Measurements from ENCODE around the gene KRT73. TPM values are rescaled to one million over a fixed set of nuclear protein-coding genes. Genes with fewer than 3 reads are reported as not detected.

KRT73 gene
- total and polyA plus RNA-seq, 4 donors, result not detected

DNA sequence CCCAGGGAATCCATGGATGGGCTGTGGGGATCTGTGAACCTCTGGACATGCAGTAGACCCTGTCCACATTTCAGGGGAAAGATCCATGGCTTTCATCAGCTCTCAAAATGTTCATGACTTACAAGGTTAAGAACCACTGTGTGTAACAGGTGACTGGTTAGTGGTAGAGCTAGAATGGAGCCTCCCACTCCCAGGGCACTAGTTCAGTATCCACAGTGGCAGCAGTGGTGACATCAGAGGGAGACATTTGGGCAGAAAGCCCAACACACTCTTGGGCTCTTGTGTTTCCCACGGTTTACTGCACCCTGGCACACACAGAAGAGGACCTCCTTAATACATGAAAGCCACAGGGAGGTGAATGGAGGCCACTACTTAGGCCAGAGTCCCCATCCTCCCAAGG lies 53.8 kb downstream of the KRT73 start:
- no peaks in the 10 kb centered on the region for H3K27me3 ChIP-seq (ENCODE audit: control insufficient read depth in 4 of 4, insufficient read depth in 4 of 4, low read length in 3 of 4)
- H3K4me3 ChIP-seq (ENCODE audit: low read depth in 1 of 3, low read length in 3 of 3), result no peak overlapping the region
- no peak for DNase-seq (ENCODE audit: low spot score)
- no peak overlapping the region for H3K27ac ChIP-seq (ENCODE audit: low read depth in 1 of 2, low read length in 2 of 2)
- no peak overlapping the region for H3K9ac ChIP-seq (ENCODE audit: low read depth in 1 of 2, low read length in 2 of 2)
- TF ChIP-seq HNF4A (conservative IDR thresholded peaks at IDR 0.05) (no peak), GABPA (IDR thresholded peaks at IDR 0.05 in 1 of 2, conservative IDR thresholded peaks at IDR 0.05 in 1 of 2) (no peak), TAF1 (conservative IDR thresholded peaks at IDR 0.05) (no peak), RAD21 (IDR thresholded peaks at IDR 0.05) (no peak), EGR1 (IDR thresholded peaks at IDR 0.05; ENCODE audit: low read depth in 2 of 2) (no peak), SP1 (IDR thresholded peaks at IDR 0.05) (no peak), FOXA2 (IDR thresholded peaks at IDR 0.05) (no peak), JUND (IDR thresholded peaks at IDR 0.05) (no peak), RXRA (IDR thresholded peaks at IDR 0.05) (no peak), YY1 (IDR thresholded peaks at IDR 0.05) (no peak), FOXA1 (IDR thresholded peaks at IDR 0.05) (no peak), HNF4G (IDR thresholded peaks at IDR 0.05) (no peak), NR2F2 (IDR thresholded peaks at IDR 0.05) (no peak)
- TF ChIP-seq, protein P1, sequence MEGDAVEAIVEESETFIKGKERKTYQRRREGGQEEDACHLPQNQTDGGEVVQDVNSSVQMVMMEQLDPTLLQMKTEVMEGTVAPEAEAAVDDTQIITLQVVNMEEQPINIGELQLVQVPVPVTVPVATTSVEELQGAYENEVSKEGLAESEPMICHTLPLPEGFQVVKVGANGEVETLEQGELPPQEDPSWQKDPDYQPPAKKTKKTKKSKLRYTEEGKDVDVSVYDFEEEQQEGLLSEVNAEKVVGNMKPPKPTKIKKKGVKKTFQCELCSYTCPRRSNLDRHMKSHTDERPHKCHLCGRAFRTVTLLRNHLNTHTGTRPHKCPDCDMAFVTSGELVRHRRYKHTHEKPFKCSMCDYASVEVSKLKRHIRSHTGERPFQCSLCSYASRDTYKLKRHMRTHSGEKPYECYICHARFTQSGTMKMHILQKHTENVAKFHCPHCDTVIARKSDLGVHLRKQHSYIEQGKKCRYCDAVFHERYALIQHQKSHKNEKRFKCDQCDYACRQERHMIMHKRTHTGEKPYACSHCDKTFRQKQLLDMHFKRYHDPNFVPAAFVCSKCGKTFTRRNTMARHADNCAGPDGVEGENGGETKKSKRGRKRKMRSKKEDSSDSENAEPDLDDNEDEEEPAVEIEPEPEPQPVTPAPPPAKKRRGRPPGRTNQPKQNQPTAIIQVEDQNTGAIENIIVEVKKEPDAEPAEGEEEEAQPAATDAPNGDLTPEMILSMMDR (IDR thresholded peaks at IDR 0.05; ENCODE audit: low read depth, low read length, missing input control), result no peak
- TF ChIP-seq, protein P2, sequence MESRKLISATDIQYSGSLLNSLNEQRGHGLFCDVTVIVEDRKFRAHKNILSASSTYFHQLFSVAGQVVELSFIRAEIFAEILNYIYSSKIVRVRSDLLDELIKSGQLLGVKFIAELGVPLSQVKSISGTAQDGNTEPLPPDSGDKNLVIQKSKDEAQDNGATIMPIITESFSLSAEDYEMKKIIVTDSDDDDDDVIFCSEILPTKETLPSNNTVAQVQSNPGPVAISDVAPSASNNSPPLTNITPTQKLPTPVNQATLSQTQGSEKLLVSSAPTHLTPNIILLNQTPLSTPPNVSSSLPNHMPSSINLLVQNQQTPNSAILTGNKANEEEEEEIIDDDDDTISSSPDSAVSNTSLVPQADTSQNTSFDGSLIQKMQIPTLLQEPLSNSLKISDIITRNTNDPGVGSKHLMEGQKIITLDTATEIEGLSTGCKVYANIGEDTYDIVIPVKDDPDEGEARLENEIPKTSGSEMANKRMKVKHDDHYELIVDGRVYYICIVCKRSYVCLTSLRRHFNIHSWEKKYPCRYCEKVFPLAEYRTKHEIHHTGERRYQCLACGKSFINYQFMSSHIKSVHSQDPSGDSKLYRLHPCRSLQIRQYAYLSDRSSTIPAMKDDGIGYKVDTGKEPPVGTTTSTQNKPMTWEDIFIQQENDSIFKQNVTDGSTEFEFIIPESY (IDR thresholded peaks at IDR 0.05), result no peak
- TF ChIP-seq, protein P3, sequence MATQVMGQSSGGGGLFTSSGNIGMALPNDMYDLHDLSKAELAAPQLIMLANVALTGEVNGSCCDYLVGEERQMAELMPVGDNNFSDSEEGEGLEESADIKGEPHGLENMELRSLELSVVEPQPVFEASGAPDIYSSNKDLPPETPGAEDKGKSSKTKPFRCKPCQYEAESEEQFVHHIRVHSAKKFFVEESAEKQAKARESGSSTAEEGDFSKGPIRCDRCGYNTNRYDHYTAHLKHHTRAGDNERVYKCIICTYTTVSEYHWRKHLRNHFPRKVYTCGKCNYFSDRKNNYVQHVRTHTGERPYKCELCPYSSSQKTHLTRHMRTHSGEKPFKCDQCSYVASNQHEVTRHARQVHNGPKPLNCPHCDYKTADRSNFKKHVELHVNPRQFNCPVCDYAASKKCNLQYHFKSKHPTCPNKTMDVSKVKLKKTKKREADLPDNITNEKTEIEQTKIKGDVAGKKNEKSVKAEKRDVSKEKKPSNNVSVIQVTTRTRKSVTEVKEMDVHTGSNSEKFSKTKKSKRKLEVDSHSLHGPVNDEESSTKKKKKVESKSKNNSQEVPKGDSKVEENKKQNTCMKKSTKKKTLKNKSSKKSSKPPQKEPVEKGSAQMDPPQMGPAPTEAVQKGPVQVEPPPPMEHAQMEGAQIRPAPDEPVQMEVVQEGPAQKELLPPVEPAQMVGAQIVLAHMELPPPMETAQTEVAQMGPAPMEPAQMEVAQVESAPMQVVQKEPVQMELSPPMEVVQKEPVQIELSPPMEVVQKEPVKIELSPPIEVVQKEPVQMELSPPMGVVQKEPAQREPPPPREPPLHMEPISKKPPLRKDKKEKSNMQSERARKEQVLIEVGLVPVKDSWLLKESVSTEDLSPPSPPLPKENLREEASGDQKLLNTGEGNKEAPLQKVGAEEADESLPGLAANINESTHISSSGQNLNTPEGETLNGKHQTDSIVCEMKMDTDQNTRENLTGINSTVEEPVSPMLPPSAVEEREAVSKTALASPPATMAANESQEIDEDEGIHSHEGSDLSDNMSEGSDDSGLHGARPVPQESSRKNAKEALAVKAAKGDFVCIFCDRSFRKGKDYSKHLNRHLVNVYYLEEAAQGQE (IDR thresholded peaks at IDR 0.05), result no peak
- TF ChIP-seq, protein P4, sequence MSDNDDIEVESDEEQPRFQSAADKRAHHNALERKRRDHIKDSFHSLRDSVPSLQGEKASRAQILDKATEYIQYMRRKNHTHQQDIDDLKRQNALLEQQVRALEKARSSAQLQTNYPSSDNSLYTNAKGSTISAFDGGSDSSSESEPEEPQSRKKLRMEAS (IDR thresholded peaks at IDR 0.05), result no peak
- TF ChIP-seq, protein P5, sequence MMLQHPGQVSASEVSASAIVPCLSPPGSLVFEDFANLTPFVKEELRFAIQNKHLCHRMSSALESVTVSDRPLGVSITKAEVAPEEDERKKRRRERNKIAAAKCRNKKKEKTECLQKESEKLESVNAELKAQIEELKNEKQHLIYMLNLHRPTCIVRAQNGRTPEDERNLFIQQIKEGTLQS (IDR thresholded peaks at IDR 0.05), result no peak
- H3K4me1 ChIP-seq (ENCODE audit: control insufficient read depth in 4 of 4, insufficient read depth in 4 of 4, low read length in 3 of 4), result peaks cover 0 to 6% (median 0%) of the 10 kb centered on the region in 4 donors
- no peaks in the 10 kb centered on the region for H3K9me3 ChIP-seq (ENCODE audit: control insufficient read depth in 4 of 4, low read length in 3 of 4)
- H3K36me3 ChIP-seq (ENCODE audit: control insufficient read depth in 4 of 4, insufficient read depth in 3 of 4, low read depth in 1 of 4, low read length in 3 of 4), result no peaks in the 10 kb centered on the region
- 68% methylated on average over 1 of the region's 1 CpG for WGBS
